Measurements from ENCODE around the gene TMED1.

- no peak for TF ChIP-seq CTCF (IDR thresholded peaks at IDR 0.05)
- no peak for TF ChIP-seq POLR2A (IDR thresholded peaks at IDR 0.05)
Measured at GRCh38 chr19:10796653-10797052, 39.4 kb downstream of the TMED1 start.

Measured in heart left ventricle (tissue), 13 donors.